ENCODE data around the gene SCN2B.

GRCh38 chr11:118139578-118139977, 36.9 kb downstream of the SCN2B start:
- TF ChIP-seq CTCF (IDR thresholded peaks at IDR 0.05) (no peak), POLR2A (IDR thresholded peaks at IDR 0.05) (no peak)

Measured in testis (tissue), 2 donors.